VCaP (cell line): Measurements from ENCODE around the gene RGS9.

Experiments used
- H3K27ac ChIP-seq: fragments of 450-650 bp; 2 replicates; pipeline ENCODE4 v1.5.1; 2017
- CTCF ChIP-seq: fragments of 450-650 bp; conservative IDR thresholded peaks from 2 replicates; pipeline ENCODE4 v1.5.1; 2017; ENCODE audit warnings: mild to moderate bottlenecking, moderate library complexity

The RGS9 gene

GRCh38 chr17:65228287-65228686 is 91.1 kb downstream of the RGS9 start:
- no peak for TF ChIP-seq CTCF
- H3K27ac ChIP-seq: no peak overlapping the region

- no peak for TF ChIP-seq CTCF
Observed at GRCh38 chr17:65228734-65229620, 91.8 kb downstream of the RGS9 start.

GRCh38 chr17:65229621-65229995 is 92.4 kb downstream of the RGS9 start:
- no peak overlapping the region for H3K27ac ChIP-seq
- no peak for TF ChIP-seq CTCF

More at GRCh38 chr17:65228734-65229620, 91.8 kb downstream of the RGS9 start:
- no peak overlapping the region for H3K27ac ChIP-seq

GRCh38 chr17:65230040-65230439 is 92.9 kb downstream of the RGS9 start:
- no peak for TF ChIP-seq CTCF
- no peak overlapping the region for H3K27ac ChIP-seq

DNA sequence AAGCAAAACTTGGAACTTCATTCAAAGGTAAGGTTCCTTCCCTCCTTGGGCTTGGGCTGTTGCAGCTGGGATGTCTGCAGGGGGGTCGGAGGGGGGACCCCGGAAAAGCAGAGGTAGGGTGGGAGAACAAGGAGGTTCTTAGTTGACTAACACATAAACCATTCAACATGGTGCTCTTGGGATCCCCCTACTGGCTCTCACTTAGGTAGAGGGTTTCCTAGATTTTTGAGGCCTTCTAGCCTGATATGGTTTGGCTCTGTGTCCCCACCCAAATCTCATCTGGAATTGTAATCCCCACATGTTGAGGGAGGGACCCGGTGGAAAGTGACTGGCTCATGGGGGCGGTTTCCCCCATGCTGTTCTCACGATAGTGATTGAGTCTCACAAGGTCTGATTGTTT is 93.9 kb downstream of the RGS9 start:
- no peak overlapping the region for H3K27ac ChIP-seq
- TF ChIP-seq CTCF: no peak

- TF ChIP-seq CTCF: peak; percentile 75
- no peak overlapping the region for H3K27ac ChIP-seq
Observed at GRCh38 chr17:65231662-65232335, 94.6 kb downstream of the RGS9 start.

DNA sequence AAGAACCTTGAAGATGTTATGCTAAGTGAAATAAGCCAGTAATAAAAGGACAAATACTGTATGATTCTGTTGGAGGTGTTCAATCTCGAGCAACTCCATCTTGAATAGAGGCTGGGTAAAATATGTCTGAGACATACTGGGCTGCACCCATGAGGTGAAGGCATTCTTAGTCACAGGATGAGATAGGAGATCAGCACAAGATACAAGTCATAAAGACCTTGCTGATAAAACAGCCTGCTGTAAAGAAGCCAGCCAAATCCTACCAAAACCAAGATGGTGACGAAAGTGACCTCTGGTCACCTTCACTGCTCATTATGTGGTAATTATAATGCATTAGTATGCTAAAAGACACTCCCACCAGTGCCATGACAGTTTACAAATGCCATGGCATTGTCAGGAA is 98.1 kb downstream of the RGS9 start:
- no peak for TF ChIP-seq CTCF

More for the DNA sequence above, 98.1 kb downstream of the RGS9 start:
- no peak overlapping the region for H3K27ac ChIP-seq
